DMS53 (cell line): ENCODE results near the gene ABCA10.
"Not testable (repeated sequence)": the region's sequence is repeated elsewhere in the genome, so short reads cannot be mapped to it uniquely, and the experiment has no call there.

Source experiments
- DNase-seq: peaks from one replicate; lab custom pipeline; 2025; lab: John Stamatoyannopoulos, UW

The ABCA10 gene

DNA sequence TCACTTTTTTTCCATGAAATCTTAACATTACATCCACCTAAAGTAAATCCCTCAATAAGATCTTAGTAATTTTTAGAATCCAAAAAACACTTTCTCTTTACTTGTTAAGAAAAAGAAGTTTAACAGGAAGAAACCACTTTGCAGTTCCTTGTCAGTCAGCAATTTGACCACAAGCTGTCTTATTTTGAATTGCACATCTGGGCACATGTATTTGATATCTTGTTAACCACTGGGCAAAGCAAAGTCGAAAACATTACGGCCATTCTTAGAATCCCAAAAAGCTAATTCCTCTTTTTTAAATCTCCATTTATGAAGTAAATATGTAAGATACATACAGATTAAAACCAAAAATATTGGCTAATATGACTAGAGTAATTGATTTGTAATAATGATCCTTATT, 1.1 kb downstream of the ABCA10 start:
- no peak for DNase-seq

GRCh38 chr17:69223809-69224208, 4.8 kb downstream of the ABCA10 start:
- peak; percentile 82 for DNase-seq

GRCh38 chr17:69222707-69223258, 5.8 kb downstream of the ABCA10 start:
- DNase-seq, result no peak

- DNase-seq, result no peak
Measured at GRCh38 chr17:69220098-69220497, 8.5 kb downstream of the ABCA10 start.

DNA sequence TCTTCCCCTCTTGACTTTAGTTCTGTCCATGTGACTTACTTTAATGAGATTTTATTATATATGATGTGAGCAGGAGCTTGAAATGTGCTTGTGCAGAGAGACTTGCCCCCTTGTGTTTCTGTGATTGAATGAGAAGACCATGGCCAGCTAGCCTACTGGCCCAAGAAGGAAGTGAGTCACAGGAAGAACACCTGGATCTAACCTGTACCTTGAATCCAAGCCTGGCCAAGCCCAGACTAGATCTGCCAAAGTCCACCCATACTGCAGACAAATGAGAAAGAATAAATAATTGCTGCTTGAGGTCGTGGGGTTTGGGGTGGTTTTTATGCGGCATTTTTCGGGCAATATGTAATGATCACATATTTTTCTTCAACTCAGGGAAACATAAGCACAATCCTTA, 9.6 kb downstream of the ABCA10 start:
- peak; percentile 11 for DNase-seq

- peak; percentile 15 for DNase-seq
Measured at GRCh38 chr17:69213059-69213813, 15.4 kb downstream of the ABCA10 start.

DNA sequence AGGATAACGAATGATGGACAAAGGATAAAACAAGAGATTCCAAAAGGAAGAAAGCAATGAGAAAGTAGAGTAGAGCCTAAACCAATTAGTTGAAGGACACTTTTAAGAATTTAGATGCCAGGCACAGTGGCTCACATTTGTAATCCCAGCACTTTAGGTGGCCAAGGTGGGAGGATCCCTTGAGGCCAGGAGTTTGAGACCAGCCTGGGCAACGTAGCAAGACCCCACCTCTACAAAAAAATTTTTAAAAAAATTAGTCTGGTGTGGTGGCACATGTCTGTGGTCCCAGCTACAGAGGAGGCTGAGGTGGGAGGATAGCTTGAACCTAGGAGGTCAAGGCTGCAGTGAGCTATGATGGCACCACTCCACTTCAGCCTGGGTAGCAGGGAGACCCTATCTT, 20.0 kb downstream of the ABCA10 start:
- DNase-seq, result no peak

- DNase-seq, result no peak
Measured at GRCh38 chr17:69207151-69207550, 21.5 kb downstream of the ABCA10 start.

DNA sequence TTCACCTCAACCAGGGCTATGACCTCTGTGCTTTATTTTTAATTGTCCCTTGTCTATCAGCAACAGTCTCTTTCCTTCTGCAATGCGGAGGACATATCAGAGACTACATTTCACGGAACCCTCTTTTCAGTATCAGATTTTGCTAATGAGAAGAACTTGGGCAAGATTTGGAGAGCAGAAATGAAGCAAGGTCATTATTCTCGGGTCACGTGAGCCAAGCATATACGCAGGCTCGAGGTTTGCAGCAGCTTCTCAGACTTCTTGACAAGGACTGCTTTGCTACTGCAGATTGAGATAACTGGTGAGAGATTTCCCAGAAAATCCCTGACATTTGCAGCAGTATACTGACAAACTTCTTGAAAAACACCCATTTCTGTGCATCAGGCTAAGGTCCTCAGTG, 30.4 kb downstream of the ABCA10 start:
- no peak for DNase-seq

GRCh38 chr17:69196105-69196653, 32.4 kb downstream of the ABCA10 start:
- not testable (repeated sequence) for DNase-seq

GRCh38 chr17:69192754-69193153, 35.9 kb downstream of the ABCA10 start:
- no peak for DNase-seq

- DNase-seq, result no peak
Measured at GRCh38 chr17:69188796-69189195, 39.8 kb downstream of the ABCA10 start.

DNA sequence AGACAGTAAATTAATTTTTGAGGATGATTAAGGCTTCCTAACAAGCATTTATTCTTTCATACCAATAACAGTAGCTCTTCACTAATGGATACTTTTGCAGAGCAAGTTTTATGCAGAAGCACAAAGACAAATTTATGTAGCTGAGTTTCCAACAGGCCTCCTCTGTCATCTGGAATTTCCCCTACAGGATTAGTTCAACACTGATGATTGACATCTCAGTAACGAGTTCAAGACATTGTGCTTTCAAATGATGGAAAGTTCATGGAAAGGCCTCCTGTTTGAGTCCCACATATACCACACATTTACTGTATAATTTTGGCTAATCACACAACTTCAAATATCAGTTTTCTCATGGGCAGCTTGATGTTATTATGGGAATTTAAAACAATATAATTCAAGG, 40.6 kb downstream of the ABCA10 start:
- no peak for DNase-seq

DNA sequence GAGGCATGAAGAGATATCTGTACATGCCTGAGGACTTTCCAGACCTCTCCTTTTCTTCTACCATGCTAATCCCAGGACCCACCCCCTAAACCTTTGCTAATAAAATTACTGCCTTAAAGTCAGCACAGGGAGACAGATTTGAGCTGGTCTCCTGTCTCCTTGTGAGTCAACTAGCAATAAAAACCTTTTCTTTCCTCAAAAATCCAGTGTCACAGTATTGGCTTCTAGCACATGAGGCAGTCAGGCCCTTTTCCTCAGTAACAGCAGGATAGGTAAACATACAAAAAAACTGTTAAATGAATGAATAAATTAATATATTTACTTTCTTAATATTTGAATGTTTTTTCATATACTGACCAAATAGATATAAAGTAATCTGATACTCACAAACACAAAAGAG, 41.3 kb downstream of the ABCA10 start:
- DNase-seq, result peak; percentile 35

GRCh38 chr17:69179227-69179952, 49.2 kb downstream of the ABCA10 start:
- DNase-seq, result no peak

- DNase-seq, result no peak
Measured at GRCh38 chr17:69176457-69176795, 52.2 kb downstream of the ABCA10 start.

DNA sequence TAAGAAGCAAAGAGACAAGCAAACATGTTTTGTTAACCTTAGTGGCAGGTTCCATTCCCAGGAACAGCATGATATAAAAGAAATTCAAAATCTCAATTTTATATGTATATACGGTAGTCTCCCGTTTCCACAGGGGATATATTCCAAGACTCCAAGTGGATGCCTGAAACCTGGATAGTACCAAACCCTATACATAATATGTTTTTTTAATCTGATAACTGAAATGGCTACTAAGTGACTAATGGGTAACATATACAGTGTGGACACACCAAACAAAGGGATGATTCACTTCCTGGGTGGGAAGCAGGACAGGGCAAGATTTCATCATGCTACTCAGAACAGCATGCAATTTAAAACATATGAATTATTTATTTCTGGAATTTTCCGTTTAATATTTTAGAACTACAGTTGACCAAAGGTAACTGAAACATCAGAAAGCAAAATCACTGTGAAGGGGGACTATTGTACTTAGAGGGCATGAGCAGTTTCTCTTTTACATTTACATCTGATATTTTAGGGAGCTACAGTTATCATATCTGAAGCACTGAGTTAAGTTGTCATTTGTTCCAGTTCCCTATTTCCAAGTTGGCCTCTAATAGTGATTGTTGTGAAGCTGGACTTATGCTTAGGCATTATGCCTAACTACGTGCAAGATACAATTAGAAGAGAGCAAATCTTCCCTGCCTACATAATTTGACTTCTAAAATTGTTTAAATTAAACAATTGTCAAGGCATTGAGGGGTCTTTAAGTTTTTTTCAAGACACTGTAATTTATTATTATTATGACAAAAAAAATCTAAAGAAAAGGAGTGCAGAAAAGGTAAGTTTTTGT, 52.8 kb downstream of the ABCA10 start:
- DNase-seq, result peak; percentile 84

- no peak for DNase-seq
Measured at GRCh38 chr17:69175262-69175624, 53.4 kb downstream of the ABCA10 start.

GRCh38 chr17:69173118-69173517, 55.5 kb downstream of the ABCA10 start:
- no peak for DNase-seq

- no peak for DNase-seq
Measured at GRCh38 chr17:69170377-69170776, 58.2 kb downstream of the ABCA10 start.

DNA sequence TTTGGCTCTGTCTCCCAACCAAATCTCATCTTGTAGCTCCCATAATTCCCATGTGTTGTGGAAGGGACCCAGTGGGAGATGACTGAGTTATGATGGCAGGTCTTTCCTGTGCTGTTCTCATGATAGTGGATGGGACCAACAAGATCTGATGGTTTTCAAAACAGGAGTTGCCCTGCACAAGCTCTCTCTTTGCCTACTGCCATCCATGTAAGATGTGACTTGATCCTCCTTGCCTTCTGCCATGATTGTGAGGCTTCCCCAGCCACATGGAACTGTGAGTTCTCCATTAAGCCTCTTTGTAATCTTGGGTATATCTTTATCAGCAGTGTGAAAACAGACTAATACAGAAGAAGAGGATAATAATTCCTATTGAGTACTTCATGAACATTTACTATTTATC, 60.0 kb downstream of the ABCA10 start:
- DNase-seq, result not testable (repeated sequence)

- DNase-seq, result no peak
Measured at GRCh38 chr17:69166957-69167356, 61.7 kb downstream of the ABCA10 start.
